Measurements from ENCODE around the gene ARL6.

The ARL6 gene

GRCh38 chr3:97765336-97765735, 778 bp downstream of the ARL6 start:
- Histone ChIP-seq H3K79me2 (peaks cover 4% of the 10 kb centered on the region), H3K4me2 (ENCODE audit: low read length) (peak overlapping the region; percentile 68), H3K4me3 (ENCODE audit: low read depth, low read length) (peak overlapping the region; percentile 98), H3K27ac (no peak overlapping the region), H2AFZ (peak overlapping the region; percentile 80), H3K9ac (no peak overlapping the region), H3K4me1 (peaks cover 7% of the 10 kb centered on the region), H3K27me3 (ENCODE audit: control insufficient read depth, insufficient read depth, low read length) (no peaks in the 10 kb centered on the region), H3K36me3 (ENCODE audit: control insufficient read depth, insufficient read depth, low read length) (no peaks in the 10 kb centered on the region), H3K9me3 (ENCODE audit: control insufficient read depth, low read length) (no peaks in the 10 kb centered on the region)
- no peak for TF ChIP-seq CTCF (IDR thresholded peaks at IDR 0.05)

DNA sequence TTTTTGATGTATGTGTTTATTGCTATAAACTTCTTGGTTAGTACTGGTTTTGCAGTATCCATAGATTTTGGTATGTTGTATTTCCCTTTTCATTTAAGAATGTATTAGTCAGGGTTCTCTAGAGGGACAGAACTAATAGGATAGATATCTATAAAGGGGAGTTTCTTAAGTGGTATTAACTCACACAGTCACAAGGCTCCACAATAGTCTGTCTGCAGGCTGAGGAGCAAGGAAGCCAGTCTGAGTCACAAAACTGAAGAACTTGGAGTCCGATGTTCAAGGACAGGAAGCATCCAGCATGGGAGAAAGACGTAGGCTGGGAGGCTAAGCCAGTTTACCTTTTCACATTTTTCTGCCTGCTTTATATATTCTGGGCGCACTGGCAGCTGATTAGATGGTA, 8.4 kb downstream of the ARL6 start:
- H3K4me2 ChIP-seq (ENCODE audit: low read length): no peak overlapping the region
- TF ChIP-seq CTCF (IDR thresholded peaks at IDR 0.05): no peak
- H3K79me2 ChIP-seq: peaks cover 17% of the 10 kb centered on the region
- no peak overlapping the region for H2AFZ ChIP-seq
- no peaks in the 10 kb centered on the region for H3K36me3 ChIP-seq (ENCODE audit: control insufficient read depth, insufficient read depth, low read length)
- H3K27me3 ChIP-seq (ENCODE audit: control insufficient read depth, insufficient read depth, low read length): no peaks in the 10 kb centered on the region
- no peaks in the 10 kb centered on the region for H3K4me1 ChIP-seq
- H3K9me3 ChIP-seq (ENCODE audit: control insufficient read depth, low read length): no peaks in the 10 kb centered on the region
- H3K27ac ChIP-seq: no peak overlapping the region
- no peak overlapping the region for H3K9ac ChIP-seq
- no peak overlapping the region for H3K4me3 ChIP-seq (ENCODE audit: low read depth, low read length)

DNA sequence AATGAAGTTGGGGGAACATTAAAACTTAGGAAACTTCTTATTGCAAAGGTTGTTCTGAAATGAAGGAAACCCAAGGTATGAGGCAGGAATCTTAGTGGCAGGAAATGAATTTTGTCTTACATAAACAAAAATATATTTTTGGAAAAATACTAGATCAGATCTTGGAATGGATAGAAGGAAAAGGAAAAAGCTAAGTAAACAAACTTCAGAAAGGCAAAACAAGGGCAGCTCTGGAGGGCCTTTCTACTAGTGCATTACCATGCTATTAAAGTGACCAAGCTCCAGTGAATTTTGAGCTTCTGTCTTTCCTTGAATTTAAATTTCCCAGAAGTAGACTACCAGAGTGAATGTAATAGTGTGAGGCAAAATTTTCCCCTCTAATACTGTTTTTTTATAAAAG, 13.6 kb downstream of the ARL6 start:
- TF ChIP-seq CTCF (IDR thresholded peaks at IDR 0.05): no peak

GRCh38 chr3:97793420-97794019, 29.0 kb downstream of the ARL6 start:
- H3K27me3 ChIP-seq (ENCODE audit: control insufficient read depth, insufficient read depth, low read length): no peaks in the 10 kb centered on the region
- no peak overlapping the region for H3K4me3 ChIP-seq (ENCODE audit: low read depth, low read length)
- H3K36me3 ChIP-seq (ENCODE audit: control insufficient read depth, insufficient read depth, low read length): no peaks in the 10 kb centered on the region
- H3K4me2 ChIP-seq (ENCODE audit: low read length): no peak overlapping the region
- H3K9me3 ChIP-seq (ENCODE audit: control insufficient read depth, low read length): no peaks in the 10 kb centered on the region
- H3K79me2 ChIP-seq: no peaks in the 10 kb centered on the region
- no peak overlapping the region for H3K9ac ChIP-seq
- no peaks in the 10 kb centered on the region for H3K4me1 ChIP-seq
- peak; percentile 79 for TF ChIP-seq CTCF (IDR thresholded peaks at IDR 0.05)
- H2AFZ ChIP-seq: no peak overlapping the region
- H3K27ac ChIP-seq: no peak overlapping the region

More for the DNA sequence above, 13.6 kb downstream of the ARL6 start:
- Histone ChIP-seq H3K27me3 (ENCODE audit: control insufficient read depth, insufficient read depth, low read length) (no peaks in the 10 kb centered on the region), H3K27ac (peak overlapping the region; percentile 11), H3K9ac (no peak overlapping the region), H2AFZ (no peak overlapping the region), H3K79me2 (peaks cover 1% of the 10 kb centered on the region), H3K36me3 (ENCODE audit: control insufficient read depth, insufficient read depth, low read length) (no peaks in the 10 kb centered on the region), H3K4me2 (ENCODE audit: low read length) (peak overlapping the region; percentile 18), H3K4me1 (no peaks in the 10 kb centered on the region), H3K4me3 (ENCODE audit: low read depth, low read length) (no peak overlapping the region), H3K9me3 (ENCODE audit: control insufficient read depth, low read length) (no peaks in the 10 kb centered on the region)

DNA sequence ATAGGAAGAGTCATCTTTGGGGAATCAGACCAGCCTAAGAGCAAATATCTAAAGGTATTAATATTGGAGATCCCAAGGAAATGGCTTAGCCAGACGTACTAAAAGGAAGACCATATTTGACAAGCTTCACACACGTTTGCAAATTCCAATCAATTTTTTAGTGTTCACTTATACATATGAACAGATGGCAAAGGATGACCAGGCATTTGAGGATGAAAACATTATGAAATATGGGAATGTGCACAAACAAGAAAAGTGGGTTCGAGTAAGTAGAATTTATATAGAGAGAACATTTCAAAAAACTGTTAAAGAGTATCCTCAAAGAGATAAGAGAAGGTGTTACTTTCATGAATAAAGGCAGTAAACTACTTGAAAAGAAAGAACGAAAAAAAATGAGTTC, 31.4 kb downstream of the ARL6 start:
- no peak overlapping the region for H2AFZ ChIP-seq
- no peaks in the 10 kb centered on the region for H3K9me3 ChIP-seq (ENCODE audit: control insufficient read depth, low read length)
- no peak overlapping the region for H3K4me3 ChIP-seq (ENCODE audit: low read depth, low read length)
- H3K4me1 ChIP-seq: no peaks in the 10 kb centered on the region
- no peaks in the 10 kb centered on the region for H3K27me3 ChIP-seq (ENCODE audit: control insufficient read depth, insufficient read depth, low read length)
- no peak overlapping the region for H3K4me2 ChIP-seq (ENCODE audit: low read length)
- no peak overlapping the region for H3K27ac ChIP-seq
- H3K79me2 ChIP-seq: no peaks in the 10 kb centered on the region
- no peaks in the 10 kb centered on the region for H3K36me3 ChIP-seq (ENCODE audit: control insufficient read depth, insufficient read depth, low read length)
- no peak for TF ChIP-seq CTCF (IDR thresholded peaks at IDR 0.05)
- no peak overlapping the region for H3K9ac ChIP-seq
